HepG2 (cell line): Measurements from ENCODE around the gene UST. TPM values are rescaled to one million over a fixed set of nuclear protein-coding genes. Genes with fewer than 3 reads are reported as not detected.

ENCODE experiments used
- ATF7 ChIP-seq, 2 experiments: fragments of 450-650 bp in 1 of 2; sonication (generic) in 1 of 2; formaldehyde crosslinking in 1 of 2; IDR thresholded peaks; 2 replicates each; pipeline versions ENCODE4 v1.4.0 to v1.6.1; 2016 to 2020; ENCODE audit warnings: antibody characterized with exemption in 1 of 2, mild to moderate bottlenecking in 1 of 2, missing genetic modification reagents in 1 of 2
- CERS6 ChIP-seq: sonication (generic); formaldehyde crosslinking; IDR thresholded peaks from 2 replicates; pipeline ENCODE4 v1.5.0; 2020; ENCODE audit warnings: missing genetic modification reagents
- CHD4 ChIP-seq: fragments of 200-600 bp; sonication (generic); IDR thresholded peaks from 2 replicates; pipeline ENCODE4 v1.7.0; 2017; ENCODE audit warnings: mild to moderate bottlenecking, low read length, borderline replicate concordance
- DNMT1 ChIP-seq: sonication (generic); formaldehyde crosslinking; IDR thresholded peaks from 2 replicates; pipeline ENCODE4 v1.5.1; 2020; ENCODE audit warnings: mild to moderate bottlenecking, missing genetic modification reagents
- HMGXB3 ChIP-seq: sonication (generic); formaldehyde crosslinking; IDR thresholded peaks from 2 replicates; pipeline ENCODE4 v1.4.0; 2020; ENCODE audit warnings: missing genetic modification reagents, borderline replicate concordance
- IRF9 ChIP-seq: sonication (generic); formaldehyde crosslinking; IDR thresholded peaks from 2 replicates; pipeline ENCODE4 v1.8.0; 2022; ENCODE audit warnings: missing genetic modification reagents, mild to moderate bottlenecking, borderline replicate concordance
- MLLT10 ChIP-seq: sonication (generic); formaldehyde crosslinking; IDR thresholded peaks from 2 replicates; pipeline ENCODE4 v1.4.0; 2020; ENCODE audit warnings: missing genetic modification reagents
- NR2C2 ChIP-seq: sonication (generic); formaldehyde crosslinking; IDR thresholded peaks from 2 replicates; pipeline ENCODE4 v1.4.0; 2020; ENCODE audit warnings: missing genetic modification reagents, mild to moderate bottlenecking, moderate library complexity, borderline replicate concordance
- SAFB2 ChIP-seq: sonication (generic); formaldehyde crosslinking; IDR thresholded peaks from 2 replicates; pipeline ENCODE4 v1.5.1; 2020; ENCODE audit warnings: missing genetic modification reagents, low read depth, mild to moderate bottlenecking, borderline replicate concordance
- SOX6 ChIP-seq, 2 experiments: fragments of 450-650 bp in 1 of 2; sonication (generic) in 1 of 2; formaldehyde crosslinking in 1 of 2; IDR thresholded peaks; 2 replicates each; pipeline versions ENCODE4 v1.4.0 to v1.6.1; 2017 to 2020; ENCODE audit warnings: antibody characterized with exemption in 1 of 2, mild to moderate bottlenecking in 1 of 2, missing genetic modification reagents in 1 of 2
- SRSF4 ChIP-seq: fragments of 200-400 bp; formaldehyde crosslinking; IDR thresholded peaks from one replicate; pipeline ENCODE4 v1.6.1; 2018; ENCODE audit warnings: mild to moderate bottlenecking, low read depth, low read length, moderate library complexity; ENCODE audit not compliant: poor library complexity, severe bottlenecking
- STAG1 ChIP-seq: sonication (generic); formaldehyde crosslinking; IDR thresholded peaks from 2 replicates; pipeline ENCODE4 v1.4.0; 2020; ENCODE audit warnings: missing genetic modification reagents
- THAP8 ChIP-seq: sonication (generic); formaldehyde crosslinking; IDR thresholded peaks from 2 replicates; pipeline ENCODE4 v1.5.1; 2020; ENCODE audit warnings: missing genetic modification reagents, mild to moderate bottlenecking, borderline replicate concordance
- ZKSCAN1 ChIP-seq: fragments of 150-350 bp; IDR thresholded peaks from 2 replicates; pipeline ENCODE4 v1.6.1; 2014; ENCODE audit warnings: low read length
- ZMYM2 ChIP-seq: sonication (generic); formaldehyde crosslinking; IDR thresholded peaks from 2 replicates; pipeline ENCODE4 v1.8.0; 2022; ENCODE audit warnings: mild to moderate bottlenecking, missing genetic modification reagents
- ZNF253 ChIP-seq: sonication (generic); formaldehyde crosslinking; IDR thresholded peaks from 2 replicates; pipeline ENCODE4 v1.8.0; 2022; ENCODE audit warnings: mild to moderate bottlenecking, missing genetic modification reagents, borderline replicate concordance
- ZNF331 ChIP-seq: sonication (generic); formaldehyde crosslinking; IDR thresholded peaks from 2 replicates; pipeline ENCODE4 v1.4.0; 2020; ENCODE audit warnings: missing genetic modification reagents
- ZNF34 ChIP-seq: sonication (generic); formaldehyde crosslinking; IDR thresholded peaks from 2 replicates; pipeline ENCODE4 v1.4.0; 2020; ENCODE audit warnings: mild to moderate bottlenecking, missing genetic modification reagents, borderline replicate concordance
- ZNF367 ChIP-seq: sonication (generic); formaldehyde crosslinking; IDR thresholded peaks from 2 replicates; pipeline ENCODE4 v1.4.0; 2020; ENCODE audit warnings: missing genetic modification reagents, borderline replicate concordance
- ZNF839 ChIP-seq: sonication (generic); formaldehyde crosslinking; IDR thresholded peaks from 2 replicates; pipeline ENCODE4 v1.4.0; 2020; ENCODE audit warnings: missing genetic modification reagents, mild to moderate bottlenecking, borderline replicate concordance
- polyA plus RNA-seq, 8 experiments: library from polyadenylated mRNA; depleted of rRNA in 3 of 8; stranded (reverse) in 7 of 8; unstranded in 1 of 8; fragments of >200 nt; fragmentation: Illumina TruSeq in 4 of 8; extraction: Trizol in 4 of 8; gene quantifications; 2 replicates each; pipeline versions ENCODE4 v1.2.1 to v1.2.3, GENCODE V29; 2011 to 2016; ENCODE audit warnings: low read depth in 4 of 8, missing spikeins in 1 of 8, mixed read lengths in 1 of 8; ENCODE audit not compliant: insufficient read depth in 1 of 8
- total RNA-seq, 5 experiments: library from RNA; depleted of rRNA; stranded (reverse); fragments of >200 nt; fragmentation: Illumina TruSeq; extraction: Trizol; gene quantifications; 2 replicates each; pipeline ENCODE4 v1.2.3, GENCODE V29; 2016; ENCODE audit warnings: low read depth in 1 of 5

Gene UST
- total and polyA plus RNA-seq, 2 of the 13 experiments (the other 11 are each of a cell fraction or from before 2014, with no cell fraction given) = 0.27 TPM; not detected in 1

- TF ChIP-seq HMGXB3 (CRISPR knock-in tag) (0 out of 2 replicates have a peak, but pooled peaks have one; percentile 55), NR2C2 (CRISPR knock-in tag) (no peak), ZNF253 (CRISPR knock-in tag) (no peak), SAFB2 (CRISPR knock-in tag) (no peak), MLLT10 (CRISPR knock-in tag) (no peak), SOX6 (IDR thresholded peaks at IDR 0.05) (no peak), SOX6 (CRISPR knock-in tag; IDR thresholded peaks at IDR 0.05) (peak; percentile 30; the same call in 1 of the 2 replicates), STAG1 (CRISPR knock-in tag) (peak; percentile 98), DNMT1 (no peak), ZNF331 (peak; percentile 55; the same call in 1 of the 2 replicates), CHD4 (peak; percentile 26; the same call in 1 of the 2 replicates), ZNF839 (CRISPR knock-in tag) (no peak), THAP8 (CRISPR knock-in tag) (no peak), ZKSCAN1 (no peak), ATF7 (IDR thresholded peaks at IDR 0.05) (no peak), ATF7 (CRISPR knock-in tag; IDR thresholded peaks at IDR 0.05) (no peak), SRSF4 (no peak), ZNF367 (CRISPR knock-in tag) (no peak), ZMYM2 (CRISPR knock-in tag) (no peak), IRF9 (no peak), ZNF34 (CRISPR knock-in tag) (no peak), CERS6 (CRISPR knock-in tag) (no peak)
Measured at GRCh38 chr6:149028767-149029405, 282.1 kb downstream of the UST start (continued).
